SU-DHL-6 (cell line): Measurements from ENCODE around the gene FDX1.

Source experiments
- H2AFZ ChIP-seq: fragments of 200-600 bp; sonication (generic); 2 replicates; pipeline ENCODE4 v1.6.1; 2014; ENCODE audit warnings: low read depth, mild to moderate bottlenecking, moderate library complexity, mixed read lengths, antibody characterized with exemption, low read length; ENCODE audit not compliant: severe bottlenecking
- H3F3A ChIP-seq: fragments of 200-600 bp; shearing (Covaris generic); 2 replicates; pipeline ENCODE4 v1.6.0; 2016; ENCODE audit warnings: antibody characterized with exemption, mild to moderate bottlenecking; ENCODE audit not compliant: insufficient read depth
- H3K27ac ChIP-seq: fragments of 200-600 bp; sonication (generic); 2 replicates; pipeline ENCODE4 v1.5.1; 2016; ENCODE audit warnings: low read depth, mild to moderate bottlenecking, low read length, moderate library complexity, mixed read lengths
- H3K27me3 ChIP-seq: fragments of 200-600 bp; sonication (generic), shearing (Covaris generic); 2 replicates; pipeline ENCODE4 v1.6.0; 2014; ENCODE audit warnings: mild to moderate bottlenecking, low read length
- H3K36me3 ChIP-seq: fragments of 200-600 bp; sonication (generic); 2 replicates; pipeline ENCODE4 v1.6.1; 2014; ENCODE audit warnings: mild to moderate bottlenecking, low read length, mixed read lengths
- H3K4me2 ChIP-seq: fragments of 300-600, 200-600 bp; shearing (Covaris generic), sonication (generic); 2 replicates; pipeline ENCODE4 v1.6.0; 2014; ENCODE audit warnings: low read length, low read depth, mild to moderate bottlenecking; ENCODE audit not compliant: poor library complexity, severe bottlenecking
- H3K4me3 ChIP-seq: fragments of 200-600 bp; sonication (generic); 2 replicates; pipeline ENCODE4 v1.5.1; 2014; ENCODE audit warnings: antibody characterized with exemption, low read length, mild to moderate bottlenecking, mixed read lengths; ENCODE audit not compliant: insufficient read depth, poor library complexity, severe bottlenecking
- H3K79me2 ChIP-seq: fragments of 200-600 bp; sonication (generic); 2 replicates; pipeline ENCODE4 v1.6.1; 2014; ENCODE audit warnings: mild to moderate bottlenecking, low read length, moderate library complexity; ENCODE audit not compliant: insufficient read depth
- H3K9ac ChIP-seq: fragments of 200-600 bp; sonication (generic); 2 replicates; pipeline ENCODE4 v1.7.0; 2014; ENCODE audit warnings: mild to moderate bottlenecking, low read length
- H3K9me2 ChIP-seq: fragments of 200-600 bp; sonication (generic); replicated peaks from 2 replicates; pipeline ENCODE4 v1.6.1; 2014; ENCODE audit warnings: low read length; ENCODE audit not compliant: insufficient read depth
- H3K9me3 ChIP-seq: fragments of 200-600 bp; sonication (generic); 2 replicates; pipeline ENCODE4 v1.6.1; 2014; ENCODE audit warnings: low read length, mixed read lengths; ENCODE audit not compliant: insufficient read depth
- H4K20me1 ChIP-seq: fragments of 200-600 bp; sonication (generic); 2 replicates; pipeline ENCODE4 v1.6.1; 2014; ENCODE audit warnings: low read depth, mild to moderate bottlenecking, antibody characterized with exemption, low read length, moderate library complexity, mixed read lengths
- EZH2phosphoT487 ChIP-seq: fragments of 200-600 bp; sonication (generic), shearing (Covaris generic); conservative IDR thresholded peaks from 2 replicates; pipeline ENCODE4 v1.6.1; 2018; ENCODE audit warnings: mild to moderate bottlenecking, antibody characterized with exemption, low read length, moderate library complexity, mixed read lengths
- TF ChIP-seq, protein P1 (sequence below): fragments of 200-600 bp; sonication (generic); IDR thresholded peaks from one replicate; pipeline ENCODE4 v1.5.1; 2017; ENCODE audit warnings: antibody characterized with exemption, mild to moderate bottlenecking, low read length, moderate library complexity; ENCODE audit not compliant: insufficient read depth, poor library complexity, severe bottlenecking

FDX1 gene

DNA sequence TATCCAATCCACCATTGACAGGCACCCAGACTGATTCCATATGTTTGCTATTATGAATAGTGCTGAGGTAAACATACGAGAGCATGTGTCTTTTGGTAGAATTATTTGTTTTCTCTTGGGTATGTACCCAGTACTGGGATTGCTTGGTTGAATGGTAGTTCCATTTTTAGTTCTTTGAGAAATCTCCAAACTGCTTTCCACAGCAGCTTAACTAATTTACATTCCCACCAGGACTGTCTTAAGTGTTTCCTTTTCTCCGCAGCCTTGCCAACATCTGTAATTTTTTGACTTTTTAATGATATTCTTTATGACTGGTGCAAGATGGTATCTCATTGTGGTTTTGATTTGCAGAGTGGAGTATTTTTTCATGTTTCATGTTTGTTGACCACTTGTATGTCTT lies 8.3 kb downstream of the FDX1 start:
- Histone ChIP-seq H3K4me2 (no peak overlapping the region), H2AFZ (no peak overlapping the region), H3K27ac (no peak overlapping the region), H3K79me2 (peaks cover 71% of the 10 kb centered on the region), H4K20me1 (peaks cover 3% of the 10 kb centered on the region; the same call in 1 of the 2 replicates), H3K9me3 (no peaks in the 10 kb centered on the region), H3K9ac (no peak overlapping the region), H3F3A (peaks cover 4% of the 10 kb centered on the region; the same call in 1 of the 2 replicates), H3K36me3 (peaks cover 15% of the 10 kb centered on the region; the same call in 1 of the 2 replicates), H3K4me3 (no peak overlapping the region), H3K27me3 (no peaks in the 10 kb centered on the region), H3K9me2 (no peaks in the 10 kb centered on the region)
- TF ChIP-seq, protein P1, sequence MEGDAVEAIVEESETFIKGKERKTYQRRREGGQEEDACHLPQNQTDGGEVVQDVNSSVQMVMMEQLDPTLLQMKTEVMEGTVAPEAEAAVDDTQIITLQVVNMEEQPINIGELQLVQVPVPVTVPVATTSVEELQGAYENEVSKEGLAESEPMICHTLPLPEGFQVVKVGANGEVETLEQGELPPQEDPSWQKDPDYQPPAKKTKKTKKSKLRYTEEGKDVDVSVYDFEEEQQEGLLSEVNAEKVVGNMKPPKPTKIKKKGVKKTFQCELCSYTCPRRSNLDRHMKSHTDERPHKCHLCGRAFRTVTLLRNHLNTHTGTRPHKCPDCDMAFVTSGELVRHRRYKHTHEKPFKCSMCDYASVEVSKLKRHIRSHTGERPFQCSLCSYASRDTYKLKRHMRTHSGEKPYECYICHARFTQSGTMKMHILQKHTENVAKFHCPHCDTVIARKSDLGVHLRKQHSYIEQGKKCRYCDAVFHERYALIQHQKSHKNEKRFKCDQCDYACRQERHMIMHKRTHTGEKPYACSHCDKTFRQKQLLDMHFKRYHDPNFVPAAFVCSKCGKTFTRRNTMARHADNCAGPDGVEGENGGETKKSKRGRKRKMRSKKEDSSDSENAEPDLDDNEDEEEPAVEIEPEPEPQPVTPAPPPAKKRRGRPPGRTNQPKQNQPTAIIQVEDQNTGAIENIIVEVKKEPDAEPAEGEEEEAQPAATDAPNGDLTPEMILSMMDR = no peak
- TF ChIP-seq EZH2phosphoT487 = no peak

DNA sequence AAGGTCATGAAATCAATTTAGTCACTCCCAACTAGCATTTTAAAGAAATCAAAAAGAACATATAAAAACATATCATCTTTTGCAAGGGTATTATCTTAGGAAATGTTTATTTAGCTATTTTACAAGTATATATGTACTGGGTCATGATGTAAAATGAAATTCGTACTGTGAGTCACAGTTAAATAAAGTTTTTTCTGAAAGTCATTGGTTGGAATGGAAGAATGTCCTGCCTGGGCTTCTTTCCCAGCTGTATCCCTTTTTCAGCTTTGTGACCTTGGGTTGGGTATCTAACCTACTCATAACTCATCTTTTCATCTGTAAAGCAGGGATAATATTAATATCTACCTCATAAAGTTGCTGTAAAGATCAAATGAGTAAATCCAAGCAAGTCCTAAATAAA lies 15.7 kb downstream of the FDX1 start:
- Histone ChIP-seq H3K9me3 (no peaks in the 10 kb centered on the region), H3K27me3 (no peaks in the 10 kb centered on the region), H4K20me1 (no peaks in the 10 kb centered on the region), H3K4me3 (no peak overlapping the region), H3F3A (peaks cover 15% of the 10 kb centered on the region; the same call in 1 of the 2 replicates), H3K36me3 (peaks cover 3% of the 10 kb centered on the region; the same call in 1 of the 2 replicates), H3K9me2 (no peaks in the 10 kb centered on the region), H3K9ac (no peak overlapping the region), H2AFZ (no peak overlapping the region), H3K79me2 (peaks cover 35% of the 10 kb centered on the region), H3K27ac (no peak overlapping the region), H3K4me2 (no peak overlapping the region)
- TF ChIP-seq EZH2phosphoT487 = no peak
- TF ChIP-seq, protein P1 = no peak

DNA sequence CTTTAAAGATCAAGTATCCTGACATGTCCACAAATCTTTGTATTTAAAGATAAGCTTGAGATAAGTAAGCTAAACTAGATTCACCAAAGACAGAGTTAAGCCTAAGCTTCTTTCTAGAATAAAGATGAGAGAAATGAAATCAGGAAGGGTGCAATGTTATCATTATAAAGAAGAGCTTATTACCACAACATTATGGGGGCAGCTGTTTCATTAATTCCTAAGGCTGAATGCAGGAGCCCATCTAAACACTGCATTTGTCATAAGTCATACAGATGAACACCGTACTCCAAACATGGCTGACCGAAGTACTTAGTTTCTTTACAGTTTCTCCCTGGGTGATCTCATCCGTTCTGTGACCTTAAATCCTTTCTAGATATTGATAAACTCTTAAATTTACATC lies 16.3 kb downstream of the FDX1 start:
- Histone ChIP-seq H3K27me3 (no peaks in the 10 kb centered on the region), H3K4me3 (no peak overlapping the region), H3K9me2 (no peaks in the 10 kb centered on the region)

More for the DNA sequence above, 16.3 kb downstream of the FDX1 start:
- no peak overlapping the region for H2AFZ ChIP-seq
- H4K20me1 ChIP-seq = no peaks in the 10 kb centered on the region
- H3K27ac ChIP-seq = no peak overlapping the region
- TF ChIP-seq, protein P1 = no peak
- TF ChIP-seq EZH2phosphoT487 = no peak
- H3K36me3 ChIP-seq = no peaks in the 10 kb centered on the region
- no peaks in the 10 kb centered on the region for H3K9me3 ChIP-seq
- peaks cover 15% of the 10 kb centered on the region; the same call in 1 of the 2 replicates for H3F3A ChIP-seq
- H3K4me2 ChIP-seq = no peak overlapping the region
- H3K79me2 ChIP-seq = peaks cover 34% of the 10 kb centered on the region
- H3K9ac ChIP-seq = no peak overlapping the region
